Measurements from ENCODE around the gene CDCA3.

CDCA3 gene

GRCh38 chr12:6809056-6809455, 42.0 kb downstream of the CDCA3 start:
- in situ Hi-C loops (cut with MboI; ENCODE audit: low pct_unique_long_range_greater_than_20kb, low sequenced_read_pairs, unreplicated experiment): no loop called here
- no peak for TF ChIP-seq CTCF (IDR thresholded peaks at IDR 0.05; ENCODE audit: extremely low read depth, insufficient read depth, missing control alignments)
- DNase-seq (ENCODE audit: low spot score): no peak

GRCh38 chr12:6807170-6807569, 43.9 kb downstream of the CDCA3 start:
- no peak for TF ChIP-seq CTCF (IDR thresholded peaks at IDR 0.05; ENCODE audit: extremely low read depth, insufficient read depth, missing control alignments)
- in situ Hi-C loops (cut with MboI; ENCODE audit: low pct_unique_long_range_greater_than_20kb, low sequenced_read_pairs, unreplicated experiment): no loop called here
- DNase-seq (ENCODE audit: low spot score): no peak

- no peak for DNase-seq (ENCODE audit: low spot score)
- no peak for TF ChIP-seq CTCF (IDR thresholded peaks at IDR 0.05; ENCODE audit: extremely low read depth, insufficient read depth, missing control alignments)
- in situ Hi-C loops (cut with MboI; ENCODE audit: low pct_unique_long_range_greater_than_20kb, low sequenced_read_pairs, unreplicated experiment): no loop called here
These were observed 51.9 kb downstream of the CDCA3 start for GRCh38 chr12:6799147-6799546.

Measured in GM13977 (cell line).